Measurements from ENCODE around the gene HS3ST3B1. TPM values are rescaled to one million over a fixed set of nuclear protein-coding genes. Genes with fewer than 3 reads are reported as not detected.

Gene HS3ST3B1
- total RNA-seq, 2 experiments from 2014 or later = 5.0 to 5.7 TPM

DNA sequence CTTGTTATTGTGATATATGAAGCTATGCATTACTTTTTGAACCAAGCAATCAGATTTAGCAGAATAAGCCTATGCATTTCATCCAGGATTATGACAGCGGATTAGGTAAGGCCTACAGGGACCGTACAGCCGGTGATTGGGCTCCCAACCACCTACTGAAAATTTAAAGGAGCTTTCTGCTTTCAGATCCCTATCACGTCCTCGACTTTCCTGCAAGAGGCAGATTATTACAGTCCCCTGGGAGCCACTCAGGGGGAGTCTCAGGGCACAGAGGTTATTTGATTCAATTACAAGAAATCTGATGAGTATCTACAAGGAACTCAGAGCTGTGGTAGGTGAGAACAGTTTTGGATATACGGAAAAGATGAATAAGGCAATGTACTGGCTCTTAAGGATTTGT, 80.7 kb downstream of the HS3ST3B1 start:
- no peak for ATAC-seq
- H3K27ac Mint-ChIP-seq = no peak overlapping the region
- no peaks in the 10 kb centered on the region for H3K27me3 Mint-ChIP-seq
- ChIA-PET POLR2A (no interaction called here), CTCF (interaction anchor here (1.0 kb wide), 1 partner anchor 58 kb away, joined by 4 read pairs; no protein-coding TSS in a partner anchor)
- DNase-seq = no peak
- H3K9me3 Mint-ChIP-seq (ENCODE audit: low read depth) = no peaks in the 10 kb centered on the region
- H3K4me1 Mint-ChIP-seq = no peaks in the 10 kb centered on the region
- no peaks in the 10 kb centered on the region for H3K36me3 Mint-ChIP-seq (ENCODE audit: low read depth)
- intact Hi-C loops (cut with DNase I, micrococcal nuclease) = no loop called here
- no peak overlapping the region for H3K4me3 Mint-ChIP-seq

DNA sequence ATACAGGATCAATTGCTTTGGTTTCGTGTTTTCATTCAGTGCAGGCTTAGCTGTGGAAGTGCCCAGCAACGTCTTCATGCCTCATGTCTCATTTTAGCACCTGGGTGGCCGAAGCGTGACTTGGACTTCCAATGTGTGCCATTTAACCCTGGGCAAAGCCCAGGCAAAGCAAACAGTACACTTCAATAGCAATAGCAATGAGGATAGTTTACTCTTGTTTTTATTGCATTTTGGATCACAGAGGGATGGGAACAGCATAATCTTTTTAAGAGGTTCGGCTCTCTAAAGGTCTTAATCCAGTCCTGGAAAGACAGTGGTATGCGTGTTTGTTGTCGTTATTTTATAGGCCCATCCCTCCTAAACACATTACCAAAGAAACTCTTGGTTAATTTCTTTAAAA, 86.2 kb downstream of the HS3ST3B1 start:
- no peak for ATAC-seq
- no peaks in the 10 kb centered on the region for H3K4me1 Mint-ChIP-seq
- H3K27ac Mint-ChIP-seq = no peak overlapping the region
- POLR2A ChIA-PET = no interaction called here
- no peak for DNase-seq
- intact Hi-C loops (cut with DNase I, micrococcal nuclease) = no loop called here
- CTCF ChIA-PET = no interaction called here
- H3K4me3 Mint-ChIP-seq = no peak overlapping the region
- no peaks in the 10 kb centered on the region for H3K27me3 Mint-ChIP-seq
- no peaks in the 10 kb centered on the region for H3K36me3 Mint-ChIP-seq (ENCODE audit: low read depth)
- peaks cover 11% of the 10 kb centered on the region for H3K9me3 Mint-ChIP-seq (ENCODE audit: low read depth)

DNA sequence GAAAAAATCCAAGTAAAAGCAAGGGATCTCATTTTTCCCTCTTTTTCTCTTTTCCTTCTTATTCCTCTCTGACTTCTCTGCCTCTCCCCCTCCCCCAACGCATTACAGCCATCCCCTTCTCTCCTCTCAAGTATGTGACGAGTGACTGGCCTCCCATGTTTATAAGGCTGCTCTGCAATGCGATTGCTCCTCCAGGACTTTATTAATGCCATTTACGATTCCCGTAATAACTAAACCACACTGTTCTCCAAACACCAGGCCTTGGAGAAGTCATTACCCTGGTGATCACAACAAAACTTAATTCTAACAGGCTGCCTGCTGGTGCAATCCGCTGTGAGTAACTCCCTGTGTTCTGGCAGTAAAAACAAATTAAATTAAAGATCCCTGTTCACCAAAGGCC, 88.8 kb downstream of the HS3ST3B1 start:
- Mint-ChIP-seq H3K27me3 (no peaks in the 10 kb centered on the region), H3K4me3 (no peak overlapping the region), H3K4me1 (no peaks in the 10 kb centered on the region), H3K27ac (no peak overlapping the region), H3K36me3 (ENCODE audit: low read depth) (no peaks in the 10 kb centered on the region), H3K9me3 (ENCODE audit: low read depth) (peaks cover 13% of the 10 kb centered on the region)
- ChIA-PET POLR2A (no interaction called here), CTCF (no interaction called here)
- ATAC-seq = no peak
- intact Hi-C loops (cut with DNase I, micrococcal nuclease) = no loop called here
- DNase-seq = no peak

DNA sequence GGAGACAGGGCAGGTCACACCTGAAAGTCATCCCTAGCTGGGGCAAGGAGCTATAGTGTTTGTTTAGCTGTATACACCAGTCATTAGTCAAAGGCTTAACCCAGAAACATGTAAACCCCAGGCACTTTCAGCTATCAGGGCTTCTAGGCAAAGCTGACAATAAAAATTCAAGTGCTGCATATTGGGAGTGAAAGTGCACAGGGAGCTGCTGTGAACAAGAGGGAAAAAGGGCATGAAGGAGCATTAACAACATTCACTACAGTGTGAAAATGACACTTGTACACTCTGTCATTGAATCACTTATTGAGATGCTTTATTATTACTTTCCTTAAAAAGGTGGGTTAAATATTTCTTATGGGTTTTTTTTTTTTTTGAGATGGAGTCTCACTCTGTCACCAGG, 92.8 kb downstream of the HS3ST3B1 start:
- no peaks in the 10 kb centered on the region for H3K4me1 Mint-ChIP-seq
- ChIA-PET CTCF (no interaction called here), POLR2A (no interaction called here)
- intact Hi-C loops (cut with DNase I, micrococcal nuclease) = no loop called here
- H3K36me3 Mint-ChIP-seq (ENCODE audit: low read depth) = no peaks in the 10 kb centered on the region
- peaks cover 18% of the 10 kb centered on the region for H3K9me3 Mint-ChIP-seq (ENCODE audit: low read depth)
- DNase-seq (no peak), ATAC-seq (no peak)
- no peak overlapping the region for H3K27ac Mint-ChIP-seq
- H3K4me3 Mint-ChIP-seq = no peak overlapping the region
- no peaks in the 10 kb centered on the region for H3K27me3 Mint-ChIP-seq

DNA sequence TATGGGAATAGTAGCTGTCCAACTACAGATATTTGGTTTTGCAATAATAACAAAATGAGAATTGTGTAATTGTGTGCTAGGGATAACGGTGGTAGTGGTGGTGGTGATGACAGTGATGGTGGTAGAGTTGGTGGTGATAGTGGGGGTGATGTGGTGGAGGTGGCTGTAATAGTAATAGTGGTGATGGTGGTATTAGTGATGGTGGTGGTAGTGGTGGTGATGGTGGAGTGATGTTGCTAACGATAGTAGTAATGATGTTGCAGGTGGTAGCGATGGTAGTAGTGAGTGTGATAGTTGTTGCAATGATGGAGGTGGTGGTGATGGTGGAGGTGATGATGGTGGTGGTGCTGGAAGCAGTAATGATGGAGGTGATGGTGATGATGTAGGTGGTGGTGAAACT, 94.4 kb downstream of the HS3ST3B1 start:
- no peaks in the 10 kb centered on the region for H3K36me3 Mint-ChIP-seq (ENCODE audit: low read depth)

GRCh38 chr17:14396547-14396946, 95.7 kb downstream of the HS3ST3B1 start:
- Mint-ChIP-seq H3K27me3 (no peaks in the 10 kb centered on the region), H3K4me3 (no peak overlapping the region), H3K9me3 (ENCODE audit: low read depth) (peaks cover 11% of the 10 kb centered on the region), H3K36me3 (ENCODE audit: low read depth) (no peaks in the 10 kb centered on the region), H3K4me1 (peaks cover 5% of the 10 kb centered on the region), H3K27ac (no peak overlapping the region)
- intact Hi-C loops (cut with DNase I, micrococcal nuclease) = no loop called here
- no peak for ATAC-seq
- POLR2A ChIA-PET = no interaction called here
- no peak for DNase-seq
- CTCF ChIA-PET = interaction anchor here (1.0 to 1.5 kb wide), 2 partner anchors 28 to 101 kb away, joined by 3 read pairs; no protein-coding TSS in a partner anchor

More for the DNA sequence above, 94.4 kb downstream of the HS3ST3B1 start:
- ChIA-PET CTCF (no interaction called here), POLR2A (no interaction called here)
- Mint-ChIP-seq H3K4me1 (peaks cover 5% of the 10 kb centered on the region), H3K27ac (no peak overlapping the region), H3K4me3 (no peak overlapping the region), H3K27me3 (no peaks in the 10 kb centered on the region), H3K9me3 (ENCODE audit: low read depth) (peaks cover 18% of the 10 kb centered on the region)
- DNase-seq (no peak), ATAC-seq (no peak)
- intact Hi-C loops (cut with DNase I, micrococcal nuclease) = no loop called here

- peak; percentile 70 for ATAC-seq
- Mint-ChIP-seq H3K27ac (no peak overlapping the region), H3K9me3 (ENCODE audit: low read depth) (peaks cover 7% of the 10 kb centered on the region), H3K36me3 (ENCODE audit: low read depth) (peaks cover 1% of the 10 kb centered on the region), H3K27me3 (no peaks in the 10 kb centered on the region), H3K4me1 (peaks cover 12% of the 10 kb centered on the region), H3K4me3 (no peak overlapping the region)
- POLR2A ChIA-PET = no interaction called here
- no peak for DNase-seq
- CTCF ChIA-PET = no interaction called here
- intact Hi-C loops (cut with DNase I, micrococcal nuclease) = no loop called here
Measured at GRCh38 chr17:14398766-14399165, 97.9 kb downstream of the HS3ST3B1 start.

Other genes with a start within 250 kb of the HS3ST3B1 start
- gene COX10, start 231.6 kb upstream of the HS3ST3B1 start, total RNA-seq = 10 to 100 TPM; 22.0 to 32.5 TPM
- not detected for gene CDRT15, start 64.2 kb upstream of the HS3ST3B1 start, total RNA-seq